SK-N-SH treated with all-trans-retinoic acid at 6 μM for 48 hours (cell line): ENCODE measurements around the gene HABP2.

Experiments
- ATAC-seq: fragments of 200-7000 bp; cut with Tn5 transposase; 3 replicates; pipeline ENCODE4 v1.9.1; 2020; ENCODE audit warnings: mild to moderate bottlenecking, moderate library complexity
- ARNTL ChIP-seq: fragments of 450-650 bp; formaldehyde crosslinking; IDR thresholded peaks from 2 replicates; pipeline ENCODE4 v1.5.0; 2020; ENCODE audit warnings: low read depth, mild to moderate bottlenecking, moderate library complexity, borderline replicate concordance
- BACH2 ChIP-seq: fragments of 250-450 bp; sonication (Bioruptor Pico); IDR thresholded peaks from 2 replicates; pipeline ENCODE4 v1.9.0; 2021; ENCODE audit warnings: mild to moderate bottlenecking, borderline replicate concordance
- CSDC2 ChIP-seq: fragments of 250-450 bp; sonication (Bioruptor Pico); IDR thresholded peaks from 2 replicates; pipeline ENCODE4 v1.5.0; 2020; ENCODE audit warnings: mild to moderate bottlenecking, moderate library complexity
- CSRNP3 ChIP-seq: fragments of 250-450 bp; sonication (Bioruptor Pico); IDR thresholded peaks from 2 replicates; pipeline ENCODE4 v1.5.1; 2021; ENCODE audit warnings: mild to moderate bottlenecking, moderate library complexity
- ESRRG ChIP-seq: fragments of 250-450 bp; sonication (Bioruptor Pico); IDR thresholded peaks from 2 replicates; pipeline ENCODE4 v1.6.1; 2021; ENCODE audit warnings: mild to moderate bottlenecking
- GLIS3 ChIP-seq: fragments of 250-450 bp; sonication (Bioruptor Pico); IDR thresholded peaks from 2 replicates; pipeline ENCODE4 v1.5.0; 2020; ENCODE audit warnings: mild to moderate bottlenecking, moderate library complexity
- ISL1 ChIP-seq: fragments of 250-450 bp; sonication (Bioruptor Pico); IDR thresholded peaks from 2 replicates; pipeline ENCODE4 v2.1.2; 2022; ENCODE audit warnings: mild to moderate bottlenecking, moderate library complexity
- OSR1 ChIP-seq: fragments of 250-450 bp; sonication (Bioruptor Pico); IDR thresholded peaks from 2 replicates; pipeline ENCODE4 v1.8.0; 2022; ENCODE audit warnings: moderate library complexity, mild to moderate bottlenecking, inconsistent platforms
- PATZ1 ChIP-seq: fragments of 250-450 bp; sonication (Bioruptor Pico); IDR thresholded peaks from 2 replicates; pipeline ENCODE4 v1.8.0; 2020; ENCODE audit warnings: mild to moderate bottlenecking, moderate library complexity, borderline replicate concordance
- POU6F1 ChIP-seq: fragments of 250-450 bp; sonication (Bioruptor Pico); IDR thresholded peaks from 2 replicates; pipeline ENCODE4 v1.8.0; 2021; ENCODE audit warnings: low read depth, mild to moderate bottlenecking, moderate library complexity, borderline replicate concordance
- PPARA ChIP-seq: fragments of 250-450 bp; sonication (Bioruptor Pico); IDR thresholded peaks from 2 replicates; pipeline ENCODE4 v1.5.0; 2020; ENCODE audit warnings: mild to moderate bottlenecking, borderline replicate concordance
- RARB ChIP-seq: fragments of 250-450 bp; sonication (Bioruptor Pico); IDR thresholded peaks from 2 replicates; pipeline ENCODE4 v1.8.0; 2021; ENCODE audit warnings: mild to moderate bottlenecking, moderate library complexity
- SNAI2 ChIP-seq: fragments of 250-450 bp; sonication (Bioruptor Pico); IDR thresholded peaks from 2 replicates; pipeline ENCODE4 v1.5.0; 2020; ENCODE audit warnings: mild to moderate bottlenecking, moderate library complexity
- TCF4 ChIP-seq: fragments of 250-450 bp; sonication (Bioruptor Pico); IDR thresholded peaks from 2 replicates; pipeline ENCODE4 v1.8.0; 2021; ENCODE audit warnings: mild to moderate bottlenecking, moderate library complexity, borderline replicate concordance
- TOX ChIP-seq: fragments of 250-450 bp; sonication (Bioruptor Pico); IDR thresholded peaks from 2 replicates; pipeline ENCODE4 v1.8.0; 2021; ENCODE audit warnings: mild to moderate bottlenecking, moderate library complexity, borderline replicate concordance
- TSHZ2 ChIP-seq: fragments of 250-450 bp; sonication (Bioruptor Pico); IDR thresholded peaks from 2 replicates; pipeline ENCODE4 v1.5.0; 2020; ENCODE audit warnings: mild to moderate bottlenecking, moderate library complexity
- ZC3H10 ChIP-seq: fragments of 250-450 bp; sonication (Bioruptor Pico); IDR thresholded peaks from 2 replicates; pipeline ENCODE4 v1.5.1; 2021; ENCODE audit warnings: mild to moderate bottlenecking, moderate library complexity
- ZFP3 ChIP-seq: fragments of 250-450 bp; sonication (Bioruptor Pico); IDR thresholded peaks from 2 replicates; pipeline ENCODE4 v1.5.0; 2020; ENCODE audit warnings: mild to moderate bottlenecking, moderate library complexity
- ZFP30 ChIP-seq: fragments of 450-650 bp; formaldehyde crosslinking; IDR thresholded peaks from 2 replicates; pipeline ENCODE4 v1.5.0; 2022; ENCODE audit warnings: mild to moderate bottlenecking, moderate library complexity
- ZNF565 ChIP-seq: fragments of 450-650 bp; formaldehyde crosslinking; conservative IDR thresholded peaks from 2 replicates; pipeline ENCODE4 v1.5.0; 2020; ENCODE audit warnings: low read depth, mild to moderate bottlenecking, moderate library complexity
- ZNF70 ChIP-seq: fragments of 450-650 bp; formaldehyde crosslinking; IDR thresholded peaks from 2 replicates; pipeline ENCODE4 v1.5.0; 2020; ENCODE audit warnings: mild to moderate bottlenecking, moderate library complexity
- ZNF8 ChIP-seq: fragments of 450-650 bp; formaldehyde crosslinking; IDR thresholded peaks from 2 replicates; pipeline ENCODE4 v1.5.0; 2020; ENCODE audit warnings: mild to moderate bottlenecking, moderate library complexity
- TF ChIP-seq, protein P1 (sequence below): fragments of 250-450 bp; sonication (Bioruptor Pico); IDR thresholded peaks from 2 replicates; pipeline ENCODE4 v1.5.1; 2020; ENCODE audit warnings: low read depth, mild to moderate bottlenecking, moderate library complexity

HABP2 gene

GRCh38 chr10:113617086-113617485, 64.2 kb downstream of the HABP2 start:
- ATAC-seq = no peak
- TF ChIP-seq ZFP30 (no peak), POU6F1 (CRISPR knock-in tag) (no peak), ARNTL (CRISPR knock-in tag) (no peak), ESRRG (no peak), ZNF8 (CRISPR knock-in tag) (no peak), PPARA (CRISPR knock-in tag) (no peak), OSR1 (CRISPR knock-in tag) (no peak), BACH2 (CRISPR knock-in tag) (no peak), ZC3H10 (CRISPR knock-in tag) (no peak), RARB (no peak)

DNA sequence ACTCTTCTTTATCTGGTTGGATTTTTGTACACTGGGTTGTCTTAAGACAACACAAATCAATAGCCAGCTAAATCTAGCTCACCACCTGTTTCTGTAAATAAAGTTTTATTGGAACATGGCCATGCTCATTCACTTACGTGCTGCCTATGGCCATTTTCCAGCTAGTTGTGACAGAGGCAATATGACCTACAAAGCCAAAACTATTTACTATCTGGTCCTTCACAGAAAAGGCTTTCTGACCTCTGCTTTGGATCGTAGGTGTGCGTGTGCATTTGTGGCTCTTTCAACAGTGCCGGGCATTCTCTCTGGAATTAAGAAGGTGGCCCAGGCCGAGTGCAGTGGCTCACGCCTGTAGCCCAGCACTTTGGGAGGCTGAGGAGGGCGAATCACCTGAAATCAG, 65.5 kb downstream of the HABP2 start:
- no peak for ATAC-seq
- TF ChIP-seq ZFP30 (no peak), PPARA (CRISPR knock-in tag) (no peak), ZNF565 (no peak), ZC3H10 (CRISPR knock-in tag) (no peak), ZNF70 (CRISPR knock-in tag) (no peak), TCF4 (CRISPR knock-in tag) (no peak), ZFP3 (CRISPR knock-in tag) (no peak), RARB (no peak), ZNF8 (CRISPR knock-in tag) (no peak), PATZ1 (CRISPR knock-in tag) (no peak), SNAI2 (CRISPR knock-in tag) (no peak), CSRNP3 (CRISPR knock-in tag) (no peak), GLIS3 (CRISPR knock-in tag) (no peak), TOX (no peak), ESRRG (no peak), ISL1 (CRISPR knock-in tag) (no peak)

DNA sequence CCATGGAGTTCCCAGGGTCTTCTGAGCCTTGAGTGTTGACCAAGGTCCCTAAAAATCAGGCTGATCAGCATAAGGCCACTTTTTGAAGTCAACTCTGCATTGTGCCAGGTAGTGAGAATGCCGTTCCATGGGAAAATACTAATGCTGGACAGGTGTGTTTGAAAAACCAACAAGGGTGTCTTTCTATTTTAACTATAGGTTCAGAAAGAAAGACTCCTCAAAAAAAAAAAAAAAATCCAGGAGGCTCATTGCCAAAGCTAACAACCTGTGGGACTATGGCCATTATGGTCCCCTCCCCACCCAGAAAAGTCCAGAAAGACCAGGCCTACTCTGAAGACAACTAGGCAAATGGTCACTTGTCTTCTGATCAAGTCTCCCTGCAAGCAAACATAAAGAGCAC, 66.5 kb downstream of the HABP2 start:
- TF ChIP-seq, protein P1, sequence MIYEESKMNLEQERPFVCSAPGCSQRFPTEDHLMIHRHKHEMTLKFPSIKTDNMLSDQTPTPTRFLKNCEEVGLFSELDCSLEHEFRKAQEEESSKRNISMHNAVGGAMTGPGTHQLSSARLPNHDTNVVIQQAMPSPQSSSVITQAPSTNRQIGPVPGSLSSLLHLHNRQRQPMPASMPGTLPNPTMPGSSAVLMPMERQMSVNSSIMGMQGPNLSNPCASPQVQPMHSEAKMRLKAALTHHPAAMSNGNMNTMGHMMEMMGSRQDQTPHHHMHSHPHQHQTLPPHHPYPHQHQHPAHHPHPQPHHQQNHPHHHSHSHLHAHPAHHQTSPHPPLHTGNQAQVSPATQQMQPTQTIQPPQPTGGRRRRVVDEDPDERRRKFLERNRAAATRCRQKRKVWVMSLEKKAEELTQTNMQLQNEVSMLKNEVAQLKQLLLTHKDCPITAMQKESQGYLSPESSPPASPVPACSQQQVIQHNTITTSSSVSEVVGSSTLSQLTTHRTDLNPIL = no peak
- TF ChIP-seq GLIS3 (CRISPR knock-in tag) (no peak), TOX (no peak), ZNF8 (CRISPR knock-in tag) (no peak), ZNF70 (CRISPR knock-in tag) (no peak), POU6F1 (CRISPR knock-in tag) (no peak)
- TF ChIP-seq, all 23 proteins: peak for 0
- ATAC-seq = no peak

DNA sequence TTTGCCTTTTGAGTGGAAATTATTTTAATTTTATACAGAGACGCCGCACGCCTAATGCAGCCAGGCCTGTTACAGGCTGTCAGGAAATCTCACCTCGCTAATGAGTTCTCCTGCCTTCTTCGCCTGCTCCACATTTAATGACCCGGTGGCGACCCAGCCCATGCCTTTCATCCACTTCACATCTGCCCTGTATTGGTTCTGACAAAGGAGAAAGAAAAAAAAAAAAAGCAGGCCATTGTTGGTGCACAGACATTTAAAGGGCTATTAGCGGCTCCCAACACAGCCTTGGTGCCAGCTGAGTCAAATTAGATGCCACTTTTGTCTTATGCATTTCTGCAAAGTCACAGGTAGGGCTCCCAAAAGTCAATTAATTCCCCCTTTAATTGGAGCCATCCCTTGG, 67.7 kb downstream of the HABP2 start:
- no peak for ATAC-seq
- no peak for TF ChIP-seq RARB
- no peak for TF ChIP-seq ZFP30
- TF ChIP-seq BACH2 (CRISPR knock-in tag) = no peak
- no peak for TF ChIP-seq TCF4 (CRISPR knock-in tag)
- no peak for TF ChIP-seq ESRRG
- TF ChIP-seq ARNTL (CRISPR knock-in tag) = no peak
- no peak for TF ChIP-seq OSR1 (CRISPR knock-in tag)
- TF ChIP-seq TOX = no peak
- TF ChIP-seq ZNF8 (CRISPR knock-in tag) = no peak
- no peak for TF ChIP-seq PPARA (CRISPR knock-in tag)
- TF ChIP-seq CSRNP3 (CRISPR knock-in tag) = no peak
- no peak for TF ChIP-seq TSHZ2 (CRISPR knock-in tag)
- no peak for TF ChIP-seq ZC3H10 (CRISPR knock-in tag)
- no peak for TF ChIP-seq GLIS3 (CRISPR knock-in tag)
- no peak for TF ChIP-seq CSDC2 (CRISPR knock-in tag)
